Astrocyte of the spinal cord (primary cell): ENCODE measurements around the gene GNA12.

Experiments used
- DNase-seq: peaks from one replicate; pipeline ENCODE4 v3.0.0; 2011; ENCODE audit warnings: low read depth, low spot score
- H3K4me3 ChIP-seq: 2 replicates; pipeline ENCODE4 v1.5.1; 2011; ENCODE audit warnings: low read depth, mild to moderate bottlenecking, low read length, moderate library complexity
- CTCF ChIP-seq: IDR thresholded peaks from 2 replicates; pipeline ENCODE4 v1.5.1; 2012; ENCODE audit warnings: low read depth, mild to moderate bottlenecking, low read length, inconsistent platforms
- in situ Hi-C: cut with HindIII; loops from 2 replicates; pipeline ENCODE4 v1.10.0; 2017; ENCODE audit warnings: low sequenced_read_pairs

GNA12 gene

GRCh38 chr7:2876031-2876731 is 32.1 kb upstream of the GNA12 start:
- in situ Hi-C loops = no loop called here
- no peak overlapping the region for H3K4me3 ChIP-seq
- no peak for TF ChIP-seq CTCF
- peak; percentile 83 for DNase-seq

GRCh38 chr7:2873686-2874551 is 29.8 kb upstream of the GNA12 start:
- in situ Hi-C loops = no loop called here
- no peak overlapping the region for H3K4me3 ChIP-seq
- no peak for TF ChIP-seq CTCF
- DNase-seq = peak; percentile 95

- in situ Hi-C loops = no loop called here
- DNase-seq = no peak
- no peak overlapping the region for H3K4me3 ChIP-seq
- no peak for TF ChIP-seq CTCF
Measured at GRCh38 chr7:2873146-2873545, 29.0 kb upstream of the GNA12 start.

GRCh38 chr7:2872296-2872874 is 28.3 kb upstream of the GNA12 start:
- in situ Hi-C loops = no loop called here
- DNase-seq = no peak
- H3K4me3 ChIP-seq = no peak overlapping the region
- no peak for TF ChIP-seq CTCF

GRCh38 chr7:2870471-2870931 is 26.4 kb upstream of the GNA12 start:
- in situ Hi-C loops = no loop called here
- no peak for TF ChIP-seq CTCF
- DNase-seq = peak; percentile 50
- no peak overlapping the region for H3K4me3 ChIP-seq

- no peak for TF ChIP-seq CTCF
- no peak for DNase-seq
- in situ Hi-C loops = no loop called here
- H3K4me3 ChIP-seq = no peak overlapping the region
Measured at GRCh38 chr7:2869981-2870380, 25.9 kb upstream of the GNA12 start.
